Activated CD4-positive, alpha-beta memory T cell treated with anti-CD3 and anti-CD28 coated beads for 36 hours (primary cell): ENCODE data around the gene LAMTOR3. TPM values are rescaled to one million over a fixed set of nuclear protein-coding genes. Genes with fewer than 3 reads are reported as not detected.
A peak's percentile ranks its signal among the peaks of the same experiment; 100 is the strongest.

Experiments
- CTCF ChIA-PET: fragments of 350-600 bp; sonication (Branson Sonifier 250); formaldehyde crosslinking; loops from one replicate; lab custom pipeline; 2021; ENCODE audit warnings: antibody characterized with exemption, inconsistent platforms; lab: Charles Lee
- POLR2A ChIA-PET: fragments of 350-600 bp; sonication (Branson Sonifier 250); formaldehyde crosslinking; loops from one replicate; lab custom pipeline; 2021; ENCODE audit warnings: antibody characterized with exemption; lab: Charles Lee
- DNase-seq: peaks from one replicate; pipeline ENCODE4 v3.0.0-alpha.2; 2020
- H3K27ac Mint-ChIP-seq: one replicate; pipeline ENCODE4 v1.8.0; 2021; ENCODE audit warnings: mixed read lengths
- H3K27me3 Mint-ChIP-seq: one replicate; pipeline ENCODE4 v1.8.0; 2021; ENCODE audit warnings: mixed read lengths
- H3K36me3 Mint-ChIP-seq: one replicate; pipeline ENCODE4 v1.8.0; 2021; ENCODE audit warnings: mixed read lengths
- H3K4me1 Mint-ChIP-seq: one replicate; pipeline ENCODE4 v1.8.0; 2021; ENCODE audit warnings: low read depth, mixed read lengths
- H3K4me3 Mint-ChIP-seq: one replicate; pipeline ENCODE4 v1.8.0; 2021; ENCODE audit warnings: mild to moderate bottlenecking, mixed read lengths
- H3K9me3 Mint-ChIP-seq: one replicate; pipeline ENCODE4 v1.8.0; 2021; ENCODE audit warnings: mixed read lengths
- intact Hi-C: fragments of 100-400 bp; cut with micrococcal nuclease; formaldehyde crosslinking; loops from one replicate; pipeline ENCODE4 v1.15.1; 2023
- total RNA-seq, 2 experiments: library from RNA; stranded (reverse); gene quantifications; one replicate each; pipeline ENCODE4 v1.2.3, GENCODE V29; 2021

LAMTOR3 gene
- total RNA-seq, 2 experiments from 2014 or later, result 21.8 to 26.1 TPM

DNA sequence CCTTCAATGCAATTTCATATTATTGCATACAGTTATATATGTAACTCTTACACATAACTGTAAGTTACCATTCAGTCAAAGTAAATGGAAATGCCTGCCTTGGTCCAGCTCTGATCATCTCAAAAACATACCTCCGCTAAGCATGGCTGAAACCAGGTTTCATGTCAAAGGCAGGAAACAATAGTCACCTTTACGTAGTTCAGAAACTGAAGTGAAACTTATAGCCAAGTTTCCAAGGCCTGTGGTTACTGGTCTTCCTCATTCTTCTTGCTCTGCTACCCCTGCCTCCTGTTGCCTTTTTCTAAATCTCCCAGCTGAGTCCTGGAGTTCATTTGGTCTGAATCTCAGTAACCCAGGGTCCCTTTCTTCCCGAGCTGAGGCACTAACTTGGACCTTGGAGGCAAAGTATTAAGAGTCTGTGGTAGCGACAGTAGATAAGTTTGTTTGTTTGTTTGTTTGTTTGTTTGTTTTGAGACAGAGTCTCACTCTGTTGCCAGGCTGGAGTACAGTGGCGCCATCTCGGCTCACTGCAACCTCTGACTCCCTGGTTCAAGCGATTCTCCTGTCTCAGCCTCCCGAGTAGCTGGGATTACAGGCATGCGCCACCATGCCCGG, 46.8 kb downstream of the LAMTOR3 start:
- intact Hi-C loops, result loop anchor here (1.0 to 10.0 kb wide), 7 partner anchors 9 to 1363 kb away; partner anchors contain the start of genes DAPP1 and LAMTOR3
- Mint-ChIP-seq H3K4me3 (peak overlapping the region; percentile 59), H3K4me1 (peaks cover 74% of the 10 kb centered on the region), H3K27ac (peak overlapping the region; percentile 95), H3K9me3 (no peaks in the 10 kb centered on the region), H3K36me3 (peaks cover 13% of the 10 kb centered on the region), H3K27me3 (no peaks in the 10 kb centered on the region)
- ChIA-PET POLR2A (interaction anchor here (0.9 to 3.7 kb wide), 7 partner anchors 9 to 340 kb away, joined by 3 to 29 read pairs (median 5); partner anchors contain the start of genes DAPP1 and DNAJB14), CTCF (interaction anchor here (0.8 to 4.2 kb wide), 6 partner anchors 10 to 56 kb away, joined by 4 to 20 read pairs (median 4); no protein-coding TSS in a partner anchor)
- DNase-seq, result peak; percentile 47

DNA sequence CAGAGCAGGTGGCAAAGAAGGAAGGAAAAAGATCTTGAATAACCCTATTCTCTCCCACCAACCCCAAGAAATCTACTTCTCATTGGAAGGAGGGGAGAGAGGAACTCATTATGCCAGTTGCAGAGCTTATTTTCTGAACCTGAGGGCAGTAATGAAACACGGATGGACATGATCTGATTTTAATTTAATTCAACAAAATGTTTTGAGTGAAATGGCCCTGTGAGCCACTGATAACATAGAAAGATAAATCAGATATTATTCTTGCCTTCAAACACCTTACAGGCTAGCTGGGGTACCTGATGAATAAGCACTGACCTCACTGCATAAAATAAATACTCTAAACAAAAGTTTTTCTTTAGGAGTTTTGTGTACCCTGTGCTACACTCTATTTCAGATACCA, 47.3 kb downstream of the LAMTOR3 start:
- intact Hi-C loops, result loop anchor here (1.0 to 10.0 kb wide), 7 partner anchors 9 to 1362 kb away; partner anchors contain the start of genes DAPP1 and LAMTOR3
- Mint-ChIP-seq H3K9me3 (no peaks in the 10 kb centered on the region), H3K36me3 (peaks cover 17% of the 10 kb centered on the region), H3K4me1 (peaks cover 69% of the 10 kb centered on the region), H3K27me3 (no peaks in the 10 kb centered on the region), H3K4me3 (peak overlapping the region; percentile 59), H3K27ac (peak overlapping the region; percentile 95)
- no peak for DNase-seq
- CTCF ChIA-PET, result interaction anchor here (1.0 to 4.2 kb wide), 6 partner anchors 10 to 38 kb away, joined by 3 to 20 read pairs (median 6); no protein-coding TSS in a partner anchor
- POLR2A ChIA-PET, result interaction anchor here (0.5 to 3.7 kb wide), 7 partner anchors 10 to 100 kb away, joined by 3 to 29 read pairs (median 7); partner anchors contain the start of genes DAPP1 and DNAJB14

DNA sequence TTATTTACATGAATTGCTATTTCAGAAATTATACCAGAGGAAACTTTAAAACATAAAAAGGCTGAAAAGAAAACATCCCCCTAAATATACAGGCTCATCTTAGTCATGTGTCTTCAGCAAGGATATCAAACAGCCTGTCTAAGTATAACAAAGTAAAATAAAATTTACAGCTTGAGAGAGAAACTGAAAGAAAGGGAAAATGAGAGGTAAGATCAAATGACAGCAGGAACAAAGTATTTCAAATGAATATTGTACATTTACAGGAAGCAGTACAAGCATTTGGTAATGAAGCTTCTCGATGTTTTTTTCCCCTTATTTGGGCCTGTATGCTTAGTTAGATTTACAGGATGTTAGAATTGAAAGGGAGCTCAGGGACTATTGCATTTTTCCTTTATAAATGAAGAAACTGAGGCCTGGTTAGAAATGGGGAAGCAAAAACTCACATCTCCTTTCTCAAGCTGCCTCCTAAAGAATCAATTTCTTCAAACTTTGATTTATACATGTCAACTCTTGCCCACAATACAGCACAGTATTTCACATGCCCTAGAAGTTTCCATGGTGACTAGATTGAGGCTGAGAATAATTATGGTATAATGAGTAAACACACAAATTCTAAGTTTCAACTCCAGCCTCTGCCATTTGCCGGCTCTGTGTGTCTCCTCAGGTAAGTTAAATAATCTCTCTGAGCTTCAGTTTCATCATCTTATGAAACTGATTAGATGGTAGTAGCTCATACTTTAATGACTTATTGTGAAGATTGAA, 48.3 kb downstream of the LAMTOR3 start:
- no peaks in the 10 kb centered on the region for H3K27me3 Mint-ChIP-seq
- no peak overlapping the region for H3K4me3 Mint-ChIP-seq

DNA sequence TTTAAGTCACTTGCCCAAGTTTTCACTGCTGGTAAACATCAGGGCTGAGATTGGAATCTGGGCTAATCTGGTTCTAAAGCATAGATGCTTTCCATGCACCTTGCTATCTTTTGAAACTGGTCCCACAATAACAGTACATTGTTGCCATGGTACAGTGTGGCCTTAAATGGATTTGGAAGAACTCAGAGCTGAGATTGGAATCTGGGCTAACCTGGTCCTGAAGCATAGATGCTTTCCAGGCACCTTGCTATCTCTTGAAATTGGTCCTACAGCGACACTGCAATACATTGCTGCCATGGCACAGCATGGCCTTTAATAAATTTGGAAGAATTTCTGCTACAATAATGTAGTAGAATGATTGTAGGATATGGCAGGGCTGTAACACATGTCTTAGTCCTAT, 49.0 kb downstream of the LAMTOR3 start:
- no peak for DNase-seq
- peaks cover 26% of the 10 kb centered on the region for H3K36me3 Mint-ChIP-seq
- H3K27me3 Mint-ChIP-seq, result no peaks in the 10 kb centered on the region
- H3K4me3 Mint-ChIP-seq, result no peak overlapping the region
- no peaks in the 10 kb centered on the region for H3K9me3 Mint-ChIP-seq
- peak overlapping the region; percentile 70 for H3K27ac Mint-ChIP-seq
- intact Hi-C loops, result loop anchor here (5.0 to 10.0 kb wide), 2 partner anchors 338 to 1360 kb away; no protein-coding TSS in a partner anchor
- CTCF ChIA-PET, result interaction anchor here (0.6 to 4.2 kb wide), 6 partner anchors 11 to 37 kb away, joined by 3 to 20 read pairs (median 6); no protein-coding TSS in a partner anchor
- POLR2A ChIA-PET, result interaction anchor here (3.3 to 3.7 kb wide), 2 partner anchors 12 to 28 kb away, joined by 16 to 29 read pairs; partner anchors contain the start of gene DAPP1
- H3K4me1 Mint-ChIP-seq, result peaks cover 70% of the 10 kb centered on the region

More for the DNA sequence above, 48.3 kb downstream of the LAMTOR3 start:
- ChIA-PET POLR2A (interaction anchor here (1.3 to 3.7 kb wide), 3 partner anchors 11 to 29 kb away, joined by 7 to 29 read pairs (median 16); partner anchors contain the start of gene DAPP1), CTCF (interaction anchor here (0.7 to 4.2 kb wide), 8 partner anchors 11 to 248 kb away, joined by 3 to 20 read pairs (median 4); no protein-coding TSS in a partner anchor)
- intact Hi-C loops, result loop anchor here (2.0 to 10.0 kb wide), 4 partner anchors 49 to 1361 kb away; partner anchors contain the start of gene LAMTOR3
- Mint-ChIP-seq H3K27ac (peak overlapping the region; percentile 70), H3K4me1 (peaks cover 70% of the 10 kb centered on the region), H3K36me3 (peaks cover 25% of the 10 kb centered on the region), H3K9me3 (no peaks in the 10 kb centered on the region)
- peak; percentile 22 for DNase-seq

DNA sequence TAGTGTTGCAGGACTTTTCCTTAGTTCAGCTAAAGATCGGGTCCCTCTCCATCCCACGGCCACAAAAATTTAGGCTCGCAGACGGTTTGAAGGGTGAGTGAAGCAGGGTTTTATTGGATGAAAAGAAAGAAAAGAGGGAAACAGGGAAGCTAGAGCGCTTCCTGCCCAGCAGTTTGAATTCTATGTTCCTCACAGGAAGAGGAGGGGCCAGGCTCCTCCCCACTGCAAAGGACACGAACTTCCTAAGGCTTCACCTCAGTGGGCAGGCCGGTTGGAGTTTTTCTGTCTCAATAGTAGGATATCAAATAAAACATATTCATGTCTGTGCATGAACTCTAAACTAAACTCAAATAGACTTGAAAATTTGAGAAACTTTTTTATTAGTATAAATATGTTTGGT, 50.2 kb downstream of the LAMTOR3 start:
- H3K27ac Mint-ChIP-seq, result no peak overlapping the region
- intact Hi-C loops, result loop anchor here (10.0 kb wide), 1 partner anchor 1359 kb away; no protein-coding TSS in a partner anchor
- DNase-seq, result no peak
- H3K27me3 Mint-ChIP-seq, result no peaks in the 10 kb centered on the region
- H3K4me3 Mint-ChIP-seq, result no peak overlapping the region
- H3K36me3 Mint-ChIP-seq, result peaks cover 27% of the 10 kb centered on the region
- no peaks in the 10 kb centered on the region for H3K9me3 Mint-ChIP-seq
- POLR2A ChIA-PET, result no interaction called here
- CTCF ChIA-PET, result interaction anchor here (1.0 to 4.2 kb wide), 2 partner anchors 28 to 36 kb away, joined by 3 to 20 read pairs; partner anchors contain the start of gene DAPP1
- peaks cover 62% of the 10 kb centered on the region for H3K4me1 Mint-ChIP-seq

DNA sequence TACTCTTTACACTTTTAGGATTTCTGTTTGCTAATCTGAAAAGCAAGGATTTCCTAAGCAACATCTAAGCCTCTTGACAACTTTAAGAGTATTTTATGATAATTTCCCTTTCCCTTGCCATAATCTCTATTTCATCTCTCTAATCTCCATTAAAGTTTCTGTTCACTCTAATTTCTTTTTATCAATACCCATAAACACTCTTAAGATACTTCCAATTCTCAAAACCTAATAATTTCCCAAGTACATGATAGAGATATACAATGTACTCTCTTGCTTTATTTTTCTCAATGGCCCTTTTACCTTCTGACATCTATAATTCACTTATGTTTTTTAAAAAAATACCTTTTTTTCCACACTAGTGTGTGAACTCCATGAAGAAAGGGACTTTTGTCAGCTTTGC, 50.8 kb downstream of the LAMTOR3 start:
- Mint-ChIP-seq H3K9me3 (no peaks in the 10 kb centered on the region), H3K27ac (no peak overlapping the region), H3K36me3 (peaks cover 30% of the 10 kb centered on the region), H3K4me1 (peaks cover 56% of the 10 kb centered on the region), H3K27me3 (no peaks in the 10 kb centered on the region), H3K4me3 (no peak overlapping the region)
- ChIA-PET POLR2A (no interaction called here), CTCF (no interaction called here)
- intact Hi-C loops, result loop anchor here (10.0 kb wide), 1 partner anchor 1359 kb away; no protein-coding TSS in a partner anchor
- no peak for DNase-seq

DNA sequence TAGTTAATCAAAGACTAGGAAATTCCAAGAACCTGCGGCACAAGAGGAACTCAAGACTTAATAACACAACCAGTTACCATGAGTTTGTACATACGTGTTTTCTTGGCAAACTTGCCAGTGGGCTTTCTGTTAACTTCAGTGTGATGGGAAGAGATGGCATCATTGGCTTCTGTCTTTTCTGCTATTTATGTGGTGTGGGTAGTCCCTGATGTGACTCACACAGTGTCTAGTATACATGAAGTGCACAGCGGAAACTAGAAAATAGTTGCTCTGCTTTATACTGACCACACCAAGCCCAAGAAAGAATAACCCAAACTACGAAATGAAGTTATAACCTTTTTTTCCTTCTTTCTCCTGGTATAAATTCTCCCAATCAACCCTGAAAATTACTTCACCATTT, 53.1 kb downstream of the LAMTOR3 start:
- Mint-ChIP-seq H3K36me3 (peaks cover 40% of the 10 kb centered on the region), H3K4me1 (peaks cover 34% of the 10 kb centered on the region), H3K27me3 (no peaks in the 10 kb centered on the region), H3K4me3 (no peak overlapping the region), H3K27ac (peak overlapping the region; percentile 24), H3K9me3 (no peaks in the 10 kb centered on the region)
- POLR2A ChIA-PET, result no interaction called here
- DNase-seq, result no peak
- CTCF ChIA-PET, result no interaction called here
- intact Hi-C loops, result loop anchor here (10.0 kb wide), 1 partner anchor 1356 kb away; no protein-coding TSS in a partner anchor

DNA sequence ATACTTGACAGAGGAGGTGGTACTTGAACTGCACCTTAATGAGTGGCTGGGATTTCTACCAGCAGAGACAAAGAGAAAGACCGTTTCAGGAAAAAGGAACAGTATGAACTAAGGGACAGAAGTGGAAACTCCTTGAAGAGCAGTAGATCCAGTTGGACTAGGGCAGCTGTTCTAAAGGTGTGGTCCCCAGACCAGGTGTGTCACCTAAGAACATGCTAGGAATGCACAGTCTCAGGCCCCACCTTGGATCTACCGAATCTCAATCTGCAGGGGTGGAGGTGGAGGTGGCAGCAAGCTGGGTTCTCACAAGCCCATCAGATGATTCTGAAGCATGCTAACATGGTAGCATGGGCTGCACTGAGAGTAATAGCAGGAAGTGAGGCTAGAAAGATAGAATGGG, 55.3 kb downstream of the LAMTOR3 start:
- no peak for DNase-seq
- no peaks in the 10 kb centered on the region for H3K9me3 Mint-ChIP-seq
- no peaks in the 10 kb centered on the region for H3K27me3 Mint-ChIP-seq
- ChIA-PET CTCF (no interaction called here), POLR2A (no interaction called here)
- intact Hi-C loops, result no loop called here
- H3K27ac Mint-ChIP-seq, result no peak overlapping the region
- H3K36me3 Mint-ChIP-seq, result peaks cover 43% of the 10 kb centered on the region
- H3K4me1 Mint-ChIP-seq, result peaks cover 19% of the 10 kb centered on the region
- no peak overlapping the region for H3K4me3 Mint-ChIP-seq

DNA sequence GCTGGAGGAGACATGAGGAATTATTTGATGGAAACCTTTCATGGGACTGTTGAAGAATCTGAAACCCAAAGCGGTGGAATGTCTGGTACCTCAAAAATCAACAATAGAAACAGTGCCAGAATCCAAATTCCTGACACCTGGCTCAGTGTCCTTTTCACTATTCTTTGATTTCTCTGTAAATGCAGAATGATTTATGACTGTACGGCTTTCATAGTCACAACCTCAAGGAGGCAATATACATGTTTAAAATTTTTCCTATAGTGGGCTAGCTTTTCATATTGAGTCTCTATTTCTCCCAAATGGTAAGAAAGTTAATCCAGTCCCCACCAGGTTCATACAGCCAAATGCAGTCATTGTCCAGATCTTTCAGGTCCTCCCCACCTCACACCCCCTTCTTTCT, 58.3 kb downstream of the LAMTOR3 start:
- POLR2A ChIA-PET, result no interaction called here

DNA sequence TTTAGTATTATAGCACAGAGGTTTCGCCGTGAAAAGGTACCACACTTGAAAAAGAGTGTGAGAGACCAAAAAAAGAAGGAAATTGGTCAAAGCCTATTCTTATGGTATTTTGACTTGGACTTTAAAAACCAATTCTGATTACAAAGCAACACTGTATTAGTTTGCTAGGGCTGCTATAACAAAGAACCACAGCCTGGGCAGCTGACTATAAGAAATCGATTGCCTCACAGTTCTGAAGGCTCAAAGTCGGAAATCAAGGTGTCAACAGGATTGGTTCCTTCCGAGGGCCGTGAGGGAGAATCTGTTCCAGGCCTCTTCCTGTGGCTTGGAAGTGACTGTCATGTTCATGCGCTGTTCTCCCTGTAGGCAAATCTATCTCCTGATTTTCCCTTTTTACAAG, 59.7 kb downstream of the LAMTOR3 start:
- no peak for DNase-seq
- Mint-ChIP-seq H3K27ac (no peak overlapping the region), H3K9me3 (no peaks in the 10 kb centered on the region), H3K4me3 (no peak overlapping the region), H3K4me1 (peaks cover 7% of the 10 kb centered on the region), H3K36me3 (peaks cover 21% of the 10 kb centered on the region), H3K27me3 (no peaks in the 10 kb centered on the region)
- intact Hi-C loops, result no loop called here
- ChIA-PET POLR2A (no interaction called here), CTCF (no interaction called here)

More for the DNA sequence above, 58.3 kb downstream of the LAMTOR3 start:
- Mint-ChIP-seq H3K4me1 (peaks cover 10% of the 10 kb centered on the region), H3K9me3 (no peaks in the 10 kb centered on the region), H3K27me3 (no peaks in the 10 kb centered on the region), H3K27ac (no peak overlapping the region), H3K36me3 (peaks cover 24% of the 10 kb centered on the region), H3K4me3 (no peak overlapping the region)
- intact Hi-C loops, result no loop called here
- CTCF ChIA-PET, result no interaction called here
- no peak for DNase-seq

DNA sequence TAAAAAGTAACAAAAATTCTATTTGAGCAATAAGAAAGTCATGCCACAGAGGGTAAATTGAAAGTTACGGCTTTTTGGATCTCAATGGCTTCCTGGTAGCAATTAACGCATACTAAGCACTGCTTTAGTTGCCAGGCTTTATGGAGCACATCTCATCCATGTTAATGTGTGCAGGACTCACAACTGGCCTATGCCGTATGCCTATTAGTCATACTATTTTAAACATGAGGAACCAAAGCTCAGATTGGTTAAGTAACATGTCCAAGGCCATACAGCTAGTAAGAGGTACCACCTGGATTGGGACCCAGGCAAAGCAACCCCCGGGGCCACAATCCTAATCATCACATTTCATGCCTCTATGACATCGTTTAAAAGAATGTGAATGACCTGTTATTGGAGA, 60.5 kb downstream of the LAMTOR3 start:
- Mint-ChIP-seq H3K4me3 (no peak overlapping the region), H3K27me3 (no peaks in the 10 kb centered on the region), H3K27ac (no peak overlapping the region), H3K36me3 (peaks cover 15% of the 10 kb centered on the region), H3K9me3 (no peaks in the 10 kb centered on the region), H3K4me1 (peaks cover 5% of the 10 kb centered on the region)
- POLR2A ChIA-PET, result no interaction called here
- CTCF ChIA-PET, result no interaction called here
- DNase-seq, result no peak
- intact Hi-C loops, result no loop called here
